Cardiac muscle cell (in vitro differentiated cells and primary cell): ENCODE data around the gene ERP44. TPM values are rescaled to one million over a fixed set of nuclear protein-coding genes. Genes with fewer than 3 reads are reported as not detected.

Source experiments
- DNase-seq, 2 donors: peaks; one replicate each; pipeline versions ENCODE4 v3.0.0 to v3.0.0-alpha.2; 2010 to 2017; ENCODE audit warnings: low read depth in 1 of 2, low spot score in 1 of 2
- H3K27ac ChIP-seq: fragments of 200-600 bp; sonication (generic); 2 replicates; pipeline ENCODE4 v1.5.1; 2016
- H3K27me3 ChIP-seq: fragments of 200-600 bp; sonication (generic); 2 replicates; pipeline ENCODE4 v1.6.0; 2016; ENCODE audit warnings: control low read depth
- H3K36me3 ChIP-seq: fragments of 200-600 bp; sonication (generic); 2 replicates; pipeline ENCODE4 v1.5.1; 2016; ENCODE audit warnings: control low read depth
- H3K4me1 ChIP-seq: fragments of 200-600 bp; sonication (generic); 2 replicates; pipeline ENCODE4 v1.8.1; 2017; ENCODE audit warnings: low read depth, mild to moderate bottlenecking, mixed run types
- H3K4me3 ChIP-seq: fragments of 200-600 bp; sonication (generic); 2 replicates; pipeline ENCODE4 v1.5.1; 2016; ENCODE audit warnings: mild to moderate bottlenecking
- H3K9me3 ChIP-seq: fragments of 200-600 bp; sonication (generic); 2 replicates; pipeline ENCODE4 v1.5.1; 2017; ENCODE audit warnings: low read depth, mild to moderate bottlenecking, control low read depth
- CTCF ChIP-seq: IDR thresholded peaks from 2 replicates; pipeline ENCODE4 v1.5.1; 2012; ENCODE audit warnings: low read depth, mild to moderate bottlenecking, low read length
- polyA plus RNA-seq: library from polyadenylated mRNA; unstranded; fragments of >200 nt; fragmentation: Nextera tagmentation; extraction: Ambion mirVana; gene quantifications from 2 replicates; pipeline ENCODE4 v1.2.1, GENCODE V29; 2016
- total RNA-seq: library from RNA; depleted of rRNA; stranded (reverse); fragments of >200 nt; gene quantifications from 2 replicates; pipeline ENCODE4 v1.2.3, GENCODE V29; 2016

ERP44 gene
- total and polyA plus RNA-seq, 2 experiments from 2014 or later = 10.0 to 35.3 TPM

DNA sequence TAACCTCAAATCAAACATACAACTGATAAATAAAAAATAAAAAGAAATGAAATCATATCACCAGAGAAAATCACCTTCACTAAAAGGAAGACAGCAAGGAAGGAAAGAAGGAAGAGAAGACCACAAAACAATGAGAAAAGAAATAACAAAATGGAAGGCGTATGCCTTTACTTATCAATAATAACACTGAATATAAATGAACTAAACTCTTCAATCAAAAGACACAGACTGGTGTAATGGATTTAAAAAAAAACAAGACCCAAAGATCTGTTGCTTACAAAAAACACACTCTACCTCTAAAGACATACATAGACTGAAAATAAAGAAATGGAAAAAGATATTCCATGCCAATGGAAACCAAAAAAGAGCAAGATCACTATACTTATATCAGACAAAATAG, 60.3 kb downstream of the ERP44 start:
- no peak for TF ChIP-seq CTCF
- H3K4me3 ChIP-seq = no peak overlapping the region
- DNase-seq = no peak
- H3K27me3 ChIP-seq = no peaks in the 10 kb centered on the region
- no peaks in the 10 kb centered on the region for H3K4me1 ChIP-seq
- H3K36me3 ChIP-seq = no peaks in the 10 kb centered on the region
- no peak overlapping the region for H3K27ac ChIP-seq
- no peaks in the 10 kb centered on the region for H3K9me3 ChIP-seq

DNA sequence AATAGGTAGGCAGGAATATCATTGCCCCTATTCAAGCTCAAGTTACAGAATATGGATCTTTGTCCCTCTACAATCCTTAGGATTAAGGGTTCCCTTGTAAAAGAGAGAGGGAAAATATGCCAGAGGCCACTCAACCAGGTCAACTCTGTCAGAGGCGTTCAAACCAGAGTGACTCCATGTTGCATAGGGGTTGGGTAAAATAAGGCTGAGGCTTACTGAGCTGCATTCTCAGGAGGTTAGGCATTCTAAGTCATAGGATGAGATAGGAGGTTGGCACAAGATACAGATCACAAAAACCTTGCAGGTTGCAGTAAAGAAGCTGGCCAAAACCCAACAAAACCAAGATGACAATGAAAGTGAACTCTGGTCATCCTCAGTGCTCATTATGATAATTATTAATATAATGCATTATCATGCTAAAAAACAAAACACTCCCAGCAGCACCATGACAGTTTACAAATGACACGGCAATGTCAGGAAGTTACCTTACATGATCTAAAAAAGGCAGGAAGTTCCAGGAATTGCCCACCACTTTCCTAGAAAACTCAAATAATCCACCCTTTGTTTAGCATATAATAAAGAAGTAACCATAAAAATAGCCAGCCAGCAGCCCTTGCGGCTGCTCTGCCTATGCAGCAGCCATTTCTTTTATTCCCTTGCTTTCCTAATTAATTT, 64.8 kb downstream of the ERP44 start:
- no peak for TF ChIP-seq CTCF
- Histone ChIP-seq H3K9me3 (no peaks in the 10 kb centered on the region), H3K27ac (no peak overlapping the region), H3K27me3 (no peaks in the 10 kb centered on the region), H3K4me3 (no peak overlapping the region), H3K36me3 (no peaks in the 10 kb centered on the region), H3K4me1 (no peaks in the 10 kb centered on the region)
- DNase-seq = no peak

GRCh38 chr9:100030548-100030947, 68.3 kb downstream of the ERP44 start:
- H3K27ac ChIP-seq = no peak overlapping the region
- TF ChIP-seq CTCF = no peak
- no peaks in the 10 kb centered on the region for H3K9me3 ChIP-seq
- H3K4me3 ChIP-seq = no peak overlapping the region
- DNase-seq = no peak
- no peaks in the 10 kb centered on the region for H3K36me3 ChIP-seq
- H3K27me3 ChIP-seq = no peaks in the 10 kb centered on the region
- no peaks in the 10 kb centered on the region for H3K4me1 ChIP-seq

DNA sequence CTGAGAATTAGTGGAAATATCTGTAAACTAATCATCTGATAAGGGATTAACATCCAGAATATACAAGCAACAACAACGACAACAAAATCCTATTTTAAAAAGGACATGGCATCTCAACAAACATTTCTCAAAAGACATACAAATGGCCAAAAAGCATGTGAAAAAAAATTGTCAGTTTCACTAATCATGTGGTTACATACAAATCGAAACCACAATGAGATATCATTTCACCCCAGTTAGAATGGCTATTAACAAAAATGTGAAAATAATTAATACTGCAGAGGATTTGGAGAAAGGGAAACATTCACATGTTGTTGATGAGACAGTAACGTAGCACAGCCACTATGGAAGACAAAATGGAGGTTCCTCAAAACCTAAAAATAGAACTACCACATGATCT, 69.5 kb downstream of the ERP44 start:
- no peaks in the 10 kb centered on the region for H3K9me3 ChIP-seq
- DNase-seq = no peak
- no peak for TF ChIP-seq CTCF
- H3K4me3 ChIP-seq = no peak overlapping the region
- no peaks in the 10 kb centered on the region for H3K36me3 ChIP-seq
- H3K27me3 ChIP-seq = no peaks in the 10 kb centered on the region
- H3K4me1 ChIP-seq = no peaks in the 10 kb centered on the region
- H3K27ac ChIP-seq = no peak overlapping the region

DNA sequence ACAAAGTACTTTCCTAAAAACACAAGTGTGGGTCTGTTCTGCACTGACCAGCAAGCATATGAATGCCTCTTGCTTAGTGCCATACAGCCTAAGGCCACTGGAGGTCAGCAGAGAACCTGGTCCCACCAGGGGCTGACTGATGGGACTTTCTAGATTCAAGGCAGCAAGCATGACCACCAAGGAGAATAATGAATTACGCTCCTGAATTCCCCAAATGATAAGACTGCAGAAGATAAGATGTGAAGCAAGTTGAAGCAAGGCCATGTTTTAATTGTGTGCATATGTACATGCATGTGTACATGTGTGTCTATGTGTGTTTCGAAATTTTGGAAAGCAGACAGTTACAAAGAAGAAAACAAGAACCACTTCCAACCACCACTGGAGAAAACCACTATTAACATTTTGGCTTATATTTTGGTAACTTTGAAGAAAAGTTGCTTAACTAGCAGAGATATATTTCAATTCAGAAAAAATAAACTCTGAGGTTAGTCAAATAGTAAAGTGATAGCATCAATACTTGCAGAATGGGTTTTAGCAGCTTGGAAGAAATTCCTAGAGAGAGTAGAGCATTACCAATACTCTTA, 70.5 kb downstream of the ERP44 start:
- no peak overlapping the region for H3K4me3 ChIP-seq
- no peak overlapping the region for H3K27ac ChIP-seq
- DNase-seq = peak; percentile 76 to 86
- H3K9me3 ChIP-seq = no peaks in the 10 kb centered on the region
- H3K27me3 ChIP-seq = no peaks in the 10 kb centered on the region
- H3K4me1 ChIP-seq = no peaks in the 10 kb centered on the region
- peak; percentile 99 for TF ChIP-seq CTCF
- H3K36me3 ChIP-seq = no peaks in the 10 kb centered on the region
